ENCODE results near the gene POU2F1. TPM values are rescaled to one million over a fixed set of nuclear protein-coding genes. Genes with fewer than 3 reads are reported as not detected.

Gene POU2F1
- total and polyA plus RNA-seq, 2 donors = 2.6 to 4.1 TPM

DNA sequence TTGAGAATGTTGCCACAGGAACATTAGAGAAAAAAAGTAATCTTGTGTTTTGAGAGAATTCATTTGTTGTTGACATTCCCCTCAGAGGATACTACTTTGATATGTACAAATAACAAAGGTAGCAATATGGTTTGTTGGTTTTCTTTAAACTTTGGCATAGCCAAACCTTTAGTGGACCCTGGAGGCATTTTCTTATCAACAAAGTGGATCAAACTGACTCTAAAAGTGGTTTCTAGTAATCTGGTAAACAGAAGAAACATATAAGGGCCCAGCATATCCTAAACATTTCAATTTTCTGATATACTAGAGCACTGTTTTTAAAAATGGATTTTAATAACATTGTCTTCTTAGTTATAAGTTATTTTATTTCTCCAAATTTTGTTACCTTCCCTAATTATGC lies 29.8 kb downstream of the POU2F1 start:
- no peak overlapping the region for H3K27ac ChIP-seq (ENCODE audit: low read depth in 1 of 2, low read length in 1 of 2)
- H3K4me3 ChIP-seq (ENCODE audit: low read length in 2 of 2) = no peak overlapping the region
- no peaks in the 10 kb centered on the region for H3K9me3 ChIP-seq (ENCODE audit: control insufficient read depth in 2 of 2, insufficient read depth in 1 of 2, low read length in 1 of 2)
- no peaks in the 10 kb centered on the region for H3K27me3 ChIP-seq (ENCODE audit: control insufficient read depth in 2 of 2, insufficient read depth in 1 of 2, low read length in 1 of 2)
- no peaks in the 10 kb centered on the region for H3K36me3 ChIP-seq (ENCODE audit: control insufficient read depth in 2 of 2, insufficient read depth in 2 of 2, low read length in 1 of 2)
- no peak for DNase-seq (ENCODE audit: low read depth in 6 of 9, low spot score in 9 of 9)
- H3K4me1 ChIP-seq (ENCODE audit: control insufficient read depth in 2 of 2, insufficient read depth in 2 of 2, low read length in 2 of 2) = no peaks in the 10 kb centered on the region

DNA sequence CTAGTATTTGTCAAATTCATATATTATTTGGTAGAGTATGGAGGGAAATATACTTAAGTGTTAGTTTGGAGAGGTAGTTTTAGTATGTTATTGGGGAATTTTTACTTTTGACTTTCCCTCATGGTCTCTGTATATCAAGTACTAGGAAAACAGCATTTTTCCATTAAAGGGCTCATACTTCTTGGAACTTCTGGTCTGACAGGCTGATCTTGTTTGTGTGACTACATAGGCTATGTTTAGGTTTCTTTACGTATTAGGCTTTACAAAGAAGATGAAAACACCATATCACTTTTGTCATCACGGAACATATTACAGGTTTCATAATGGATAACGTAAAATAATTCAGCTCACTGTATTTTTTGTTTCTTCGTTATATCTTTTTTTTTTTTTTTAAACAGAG lies 30.8 kb downstream of the POU2F1 start:
- Histone ChIP-seq H3K9me3 (ENCODE audit: control insufficient read depth in 2 of 2, insufficient read depth in 1 of 2, low read length in 1 of 2) (no peaks in the 10 kb centered on the region), H3K4me1 (ENCODE audit: control insufficient read depth in 2 of 2, insufficient read depth in 2 of 2, low read length in 2 of 2) (no peaks in the 10 kb centered on the region), H3K27me3 (ENCODE audit: control insufficient read depth in 2 of 2, insufficient read depth in 1 of 2, low read length in 1 of 2) (no peaks in the 10 kb centered on the region), H3K36me3 (ENCODE audit: control insufficient read depth in 2 of 2, insufficient read depth in 2 of 2, low read length in 1 of 2) (no peaks in the 10 kb centered on the region), H3K4me3 (ENCODE audit: low read length in 2 of 2) (no peak overlapping the region), H3K27ac (ENCODE audit: low read depth in 1 of 2, low read length in 1 of 2) (no peak overlapping the region)
- WGBS = 99% methylated on average over 4 of the region's 4 CpGs
- DNase-seq (ENCODE audit: low read depth in 6 of 9, low spot score in 9 of 9) = no peak

DNA sequence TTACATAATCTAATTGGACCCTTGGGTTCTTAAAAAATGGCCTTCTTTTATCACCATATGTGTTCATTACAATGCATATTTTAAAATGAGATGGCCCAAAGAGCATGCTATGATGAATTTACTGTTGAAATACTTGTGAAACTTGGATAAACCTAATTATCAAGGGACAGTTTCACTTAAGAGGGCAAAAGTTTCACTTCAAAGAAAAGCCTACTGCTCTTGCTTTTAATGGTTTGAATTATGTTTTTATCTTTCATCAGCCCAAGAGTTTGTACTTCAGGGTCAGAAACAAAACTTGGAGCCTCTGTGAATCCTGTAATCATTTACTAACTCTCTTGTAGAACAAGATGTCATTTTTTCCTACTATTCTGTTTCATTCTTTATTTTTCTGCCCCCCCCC lies 32.3 kb downstream of the POU2F1 start:
- no peak overlapping the region for H3K4me3 ChIP-seq (ENCODE audit: low read length in 2 of 2)
- H3K27me3 ChIP-seq (ENCODE audit: control insufficient read depth in 2 of 2, insufficient read depth in 1 of 2, low read length in 1 of 2) = no peaks in the 10 kb centered on the region
- H3K36me3 ChIP-seq (ENCODE audit: control insufficient read depth in 2 of 2, insufficient read depth in 2 of 2, low read length in 1 of 2) = no peaks in the 10 kb centered on the region
- H3K4me1 ChIP-seq (ENCODE audit: control insufficient read depth in 2 of 2, insufficient read depth in 2 of 2, low read length in 2 of 2) = no peaks in the 10 kb centered on the region
- H3K27ac ChIP-seq (ENCODE audit: low read depth in 1 of 2, low read length in 1 of 2) = no peak overlapping the region
- no peaks in the 10 kb centered on the region for H3K9me3 ChIP-seq (ENCODE audit: control insufficient read depth in 2 of 2, insufficient read depth in 1 of 2, low read length in 1 of 2)
- no peak for DNase-seq (ENCODE audit: low read depth in 6 of 9, low spot score in 9 of 9)

- Histone ChIP-seq H3K4me3 (ENCODE audit: low read length in 2 of 2) (no peak overlapping the region), H3K4me1 (ENCODE audit: control insufficient read depth in 2 of 2, insufficient read depth in 2 of 2, low read length in 2 of 2) (peaks cover 0 to 9% of the 10 kb centered on the region in 2 donors), H3K9me3 (ENCODE audit: control insufficient read depth in 2 of 2, insufficient read depth in 1 of 2, low read length in 1 of 2) (no peaks in the 10 kb centered on the region), H3K27ac (ENCODE audit: low read depth in 1 of 2, low read length in 1 of 2) (no peak overlapping the region), H3K36me3 (ENCODE audit: control insufficient read depth in 2 of 2, insufficient read depth in 2 of 2, low read length in 1 of 2) (no peaks in the 10 kb centered on the region), H3K27me3 (ENCODE audit: control insufficient read depth in 2 of 2, insufficient read depth in 1 of 2, low read length in 1 of 2) (no peaks in the 10 kb centered on the region)
- no peak for DNase-seq (ENCODE audit: low read depth in 6 of 9, low spot score in 9 of 9)
- WGBS = 82% methylated on average over 5 of the region's 5 CpGs
Measured at GRCh38 chr1:167258858-167259257, 38.2 kb downstream of the POU2F1 start.

DNA sequence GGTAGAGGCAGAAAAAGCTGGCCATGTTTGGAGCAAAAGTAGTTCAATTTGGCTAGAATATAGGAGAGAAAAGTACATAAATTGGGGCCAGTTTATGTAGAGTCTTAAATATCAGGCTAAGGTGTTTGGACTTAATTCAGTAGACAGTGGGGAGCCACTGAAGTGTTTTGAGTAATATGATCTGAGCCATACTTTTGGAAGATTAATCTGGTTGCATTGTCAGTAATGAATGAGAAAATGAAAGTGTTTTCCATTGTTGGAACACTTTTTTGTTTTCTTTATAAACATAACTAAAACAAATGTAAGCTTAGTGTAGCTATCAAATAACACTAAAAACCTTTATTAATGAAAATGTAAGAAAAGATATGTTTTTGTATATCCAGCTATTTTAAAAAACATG lies 42.1 kb downstream of the POU2F1 start:
- Histone ChIP-seq H3K4me1 (ENCODE audit: control insufficient read depth in 2 of 2, insufficient read depth in 2 of 2, low read length in 2 of 2) (peaks cover 4 to 11% of the 10 kb centered on the region in 2 donors), H3K9me3 (ENCODE audit: control insufficient read depth in 2 of 2, insufficient read depth in 1 of 2, low read length in 1 of 2) (no peaks in the 10 kb centered on the region), H3K36me3 (ENCODE audit: control insufficient read depth in 2 of 2, insufficient read depth in 2 of 2, low read length in 1 of 2) (no peaks in the 10 kb centered on the region), H3K27ac (ENCODE audit: low read depth in 1 of 2, low read length in 1 of 2) (no peak overlapping the region), H3K4me3 (ENCODE audit: low read length in 2 of 2) (no peak overlapping the region), H3K27me3 (ENCODE audit: control insufficient read depth in 2 of 2, insufficient read depth in 1 of 2, low read length in 1 of 2) (no peaks in the 10 kb centered on the region)
- no peak for DNase-seq (ENCODE audit: low read depth in 6 of 9, low spot score in 9 of 9)

DNA sequence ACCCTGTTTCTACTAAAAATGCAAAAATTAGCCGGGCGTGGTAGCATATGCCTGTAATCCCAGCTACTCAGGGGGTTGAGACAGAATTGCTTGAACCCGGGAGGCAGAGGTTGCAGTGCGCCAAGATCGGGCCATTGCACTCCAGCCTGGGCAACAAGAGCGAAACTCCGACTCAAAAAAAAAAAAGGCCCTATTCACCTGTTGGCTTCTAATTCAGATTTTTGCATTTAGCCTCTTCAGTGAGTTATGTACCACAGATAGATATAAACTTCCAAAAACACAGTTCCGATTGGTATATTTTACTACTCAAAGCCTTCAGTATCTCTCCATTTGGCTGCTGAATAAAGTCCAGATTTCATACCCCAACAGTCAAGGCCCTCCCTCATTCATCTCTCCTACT lies 42.7 kb downstream of the POU2F1 start:
- H3K36me3 ChIP-seq (ENCODE audit: control insufficient read depth in 2 of 2, insufficient read depth in 2 of 2, low read length in 1 of 2) = no peaks in the 10 kb centered on the region
- no peaks in the 10 kb centered on the region for H3K27me3 ChIP-seq (ENCODE audit: control insufficient read depth in 2 of 2, insufficient read depth in 1 of 2, low read length in 1 of 2)
- WGBS = 96% methylated on average over 8 of the region's 8 CpGs
- H3K4me3 ChIP-seq (ENCODE audit: low read length in 2 of 2) = no peak overlapping the region
- H3K27ac ChIP-seq (ENCODE audit: low read depth in 1 of 2, low read length in 1 of 2) = peak overlapping the region; percentile 13 to 22
- H3K9me3 ChIP-seq (ENCODE audit: control insufficient read depth in 2 of 2, insufficient read depth in 1 of 2, low read length in 1 of 2) = no peaks in the 10 kb centered on the region
- H3K4me1 ChIP-seq (ENCODE audit: control insufficient read depth in 2 of 2, insufficient read depth in 2 of 2, low read length in 2 of 2) = peaks cover 5 to 11% of the 10 kb centered on the region in 2 donors
- no peak for DNase-seq (ENCODE audit: low read depth in 6 of 9, low spot score in 9 of 9)

DNA sequence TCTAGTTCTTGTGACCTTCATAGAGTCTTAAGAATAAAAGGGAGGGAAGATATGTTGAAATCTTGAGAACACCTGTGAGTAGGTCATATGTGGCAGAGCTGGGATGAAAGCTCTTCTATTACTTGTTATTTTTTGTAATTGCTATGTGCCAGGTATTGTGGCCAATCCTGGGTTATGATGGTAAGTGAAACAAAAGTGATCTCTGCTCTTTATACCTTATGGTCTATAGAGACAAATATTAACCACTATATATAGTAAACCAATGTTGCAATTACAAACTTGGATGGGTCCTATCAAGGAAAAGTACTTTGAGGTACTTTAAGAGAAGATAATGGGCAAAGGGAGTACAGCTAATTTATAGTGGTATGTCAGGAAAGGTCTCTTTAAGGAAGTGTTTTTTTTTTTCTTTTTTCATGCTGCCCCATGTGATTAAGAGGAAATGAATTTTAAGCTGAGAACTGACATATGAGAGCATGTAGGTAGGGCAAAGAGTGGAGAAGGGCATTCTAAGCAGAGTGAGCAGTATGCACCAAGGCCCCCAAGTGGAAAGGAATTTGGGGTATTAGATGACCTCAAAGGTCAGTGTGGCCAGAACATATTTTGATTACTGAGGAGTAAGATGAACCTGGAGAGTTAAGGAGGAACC lies 43.3 kb downstream of the POU2F1 start:
- H3K9me3 ChIP-seq (ENCODE audit: control insufficient read depth in 2 of 2, insufficient read depth in 1 of 2, low read length in 1 of 2) = no peaks in the 10 kb centered on the region
- peak in 6 of 9 donors; percentile 10 to 54 (median 25) for DNase-seq (ENCODE audit: low read depth in 6 of 9, low spot score in 9 of 9)
- H3K36me3 ChIP-seq (ENCODE audit: control insufficient read depth in 2 of 2, insufficient read depth in 2 of 2, low read length in 1 of 2) = no peaks in the 10 kb centered on the region
- no peak overlapping the region for H3K4me3 ChIP-seq (ENCODE audit: low read length in 2 of 2)
- peaks cover 8 to 11% of the 10 kb centered on the region in 2 donors for H3K4me1 ChIP-seq (ENCODE audit: control insufficient read depth in 2 of 2, insufficient read depth in 2 of 2, low read length in 2 of 2)
- no peaks in the 10 kb centered on the region for H3K27me3 ChIP-seq (ENCODE audit: control insufficient read depth in 2 of 2, insufficient read depth in 1 of 2, low read length in 1 of 2)
- peak overlapping the region in 1 of 2 donors; percentile 22 for H3K27ac ChIP-seq (ENCODE audit: low read depth in 1 of 2, low read length in 1 of 2)

- no peak overlapping the region for H3K4me3 ChIP-seq (ENCODE audit: low read length in 2 of 2)
- no peaks in the 10 kb centered on the region for H3K27me3 ChIP-seq (ENCODE audit: control insufficient read depth in 2 of 2, insufficient read depth in 1 of 2, low read length in 1 of 2)
- DNase-seq (ENCODE audit: low read depth in 6 of 9, low spot score in 9 of 9) = no peak
- no peaks in the 10 kb centered on the region for H3K9me3 ChIP-seq (ENCODE audit: control insufficient read depth in 2 of 2, insufficient read depth in 1 of 2, low read length in 1 of 2)
- H3K36me3 ChIP-seq (ENCODE audit: control insufficient read depth in 2 of 2, insufficient read depth in 2 of 2, low read length in 1 of 2) = no peaks in the 10 kb centered on the region
- H3K27ac ChIP-seq (ENCODE audit: low read depth in 1 of 2, low read length in 1 of 2) = no peak overlapping the region
- peaks cover 8 to 11% of the 10 kb centered on the region in 2 donors for H3K4me1 ChIP-seq (ENCODE audit: control insufficient read depth in 2 of 2, insufficient read depth in 2 of 2, low read length in 2 of 2)
Measured at GRCh38 chr1:167266965-167267364, 46.3 kb downstream of the POU2F1 start.

- Histone ChIP-seq H3K4me3 (ENCODE audit: low read length in 2 of 2) (no peak overlapping the region), H3K9me3 (ENCODE audit: control insufficient read depth in 2 of 2, insufficient read depth in 1 of 2, low read length in 1 of 2) (no peaks in the 10 kb centered on the region), H3K27ac (ENCODE audit: low read depth in 1 of 2, low read length in 1 of 2) (no peak overlapping the region), H3K4me1 (ENCODE audit: control insufficient read depth in 2 of 2, insufficient read depth in 2 of 2, low read length in 2 of 2) (peaks cover 7 to 8% of the 10 kb centered on the region in 2 donors), H3K27me3 (ENCODE audit: control insufficient read depth in 2 of 2, insufficient read depth in 1 of 2, low read length in 1 of 2) (no peaks in the 10 kb centered on the region), H3K36me3 (ENCODE audit: control insufficient read depth in 2 of 2, insufficient read depth in 2 of 2, low read length in 1 of 2) (no peaks in the 10 kb centered on the region)
- 73% methylated on average over 2 of the region's 2 CpGs for WGBS
- peak in 1 of 9 donors; percentile 16 for DNase-seq (ENCODE audit: low read depth in 6 of 9, low spot score in 9 of 9)
Measured at GRCh38 chr1:167268347-167268787, 47.7 kb downstream of the POU2F1 start.

All from thymus (tissue), 11 donors.